ENCODE measurements around the gene RFX3. TPM values are rescaled to one million over a fixed set of nuclear protein-coding genes. Genes with fewer than 3 reads are reported as not detected.

Gene RFX3
- total and polyA plus RNA-seq, 2 of the 13 experiments (the other 11 are each of a cell fraction or from before 2014, with no cell fraction given), result 2.7 to 5.3 TPM

GRCh38 chr9:3342159-3342777 lies 183.5 kb downstream of the RFX3 start:
- in situ Hi-C loops (cut with HindIII; ENCODE audit: extremely low pct_ligation_motif_present, low pct_unique_long_range_greater_than_20kb) (no loop called here), intact Hi-C loops (cut with micrococcal nuclease; ENCODE audit: unreplicated experiment) (no loop called here)
- no peak for TF ChIP-seq NAIF1 (CRISPR knock-in tag; IDR thresholded peaks at IDR 0.05; ENCODE audit: borderline replicate concordance)
- no peak for TF ChIP-seq ZNF556 (CRISPR knock-in tag; IDR thresholded peaks at IDR 0.05; ENCODE audit: borderline replicate concordance)
- TF ChIP-seq, protein P1, sequence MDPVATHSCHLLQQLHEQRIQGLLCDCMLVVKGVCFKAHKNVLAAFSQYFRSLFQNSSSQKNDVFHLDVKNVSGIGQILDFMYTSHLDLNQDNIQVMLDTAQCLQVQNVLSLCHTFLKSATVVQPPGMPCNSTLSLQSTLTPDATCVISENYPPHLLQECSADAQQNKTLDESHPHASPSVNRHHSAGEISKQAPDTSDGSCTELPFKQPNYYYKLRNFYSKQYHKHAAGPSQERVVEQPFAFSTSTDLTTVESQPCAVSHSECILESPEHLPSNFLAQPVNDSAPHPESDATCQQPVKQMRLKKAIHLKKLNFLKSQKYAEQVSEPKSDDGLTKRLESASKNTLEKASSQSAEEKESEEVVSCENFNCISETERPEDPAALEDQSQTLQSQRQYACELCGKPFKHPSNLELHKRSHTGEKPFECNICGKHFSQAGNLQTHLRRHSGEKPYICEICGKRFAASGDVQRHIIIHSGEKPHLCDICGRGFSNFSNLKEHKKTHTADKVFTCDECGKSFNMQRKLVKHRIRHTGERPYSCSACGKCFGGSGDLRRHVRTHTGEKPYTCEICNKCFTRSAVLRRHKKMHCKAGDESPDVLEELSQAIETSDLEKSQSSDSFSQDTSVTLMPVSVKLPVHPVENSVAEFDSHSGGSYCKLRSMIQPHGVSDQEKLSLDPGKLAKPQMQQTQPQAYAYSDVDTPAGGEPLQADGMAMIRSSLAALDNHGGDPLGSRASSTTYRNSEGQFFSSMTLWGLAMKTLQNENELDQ (CRISPR knock-in tag; IDR thresholded peaks at IDR 0.05; ENCODE audit: borderline replicate concordance), result no peak
- no peak for TF ChIP-seq PAX8 (CRISPR knock-in tag; IDR thresholded peaks at IDR 0.05; ENCODE audit: borderline replicate concordance)
- no peak for TF ChIP-seq GPBP1L1 (CRISPR knock-in tag; IDR thresholded peaks at IDR 0.05)
- TF ChIP-seq RARA (CRISPR knock-in tag; IDR thresholded peaks at IDR 0.05), result no peak
- TF ChIP-seq HDAC2 (CRISPR knock-in tag; IDR thresholded peaks at IDR 0.05), result no peak
- ChIA-PET POLR2A (no interaction called here), CTCF (ENCODE audit: low intra/inter-chr PET ratio, low total read pairs) (no interaction called here)
- WGBS (ENCODE audit: low lambda C conversion rate), result 94% methylated on average over 2 of the region's 2 CpGs
- Histone ChIP-seq H3K9me3 (ENCODE audit: low read length) (no peaks in the 10 kb centered on the region), H2AFZ (ENCODE audit: low read length) (no peak overlapping the region), H3K4me1 (ENCODE audit: insufficient read depth, low read length) (peaks cover 25% of the 10 kb centered on the region), H3K9ac (ENCODE audit: insufficient read depth, low read depth, low read length) (no peak overlapping the region), H3K36me3 (replicated peaks in 1 of 2; ENCODE audit: control insufficient read depth in 1 of 2, insufficient read depth in 2 of 2, low read length in 2 of 2) (no peaks in the 10 kb centered on the region), H4K20me1 (ENCODE audit: insufficient read depth, low read length) (no peaks in the 10 kb centered on the region), H3K4me3 (replicated peaks in 1 of 3; ENCODE audit: insufficient read depth in 1 of 3, low read depth in 2 of 3, low read length in 3 of 3) (no peak overlapping the region), H3K27me3 (ENCODE audit: control insufficient read depth in 1 of 2, insufficient read depth in 2 of 2, low read length in 2 of 2) (no peaks in the 10 kb centered on the region), H3K27ac (ENCODE audit: extremely low read length, insufficient read depth, low read length) (no peak overlapping the region), H3K4me2 (ENCODE audit: low read depth, low read length) (no peak overlapping the region), H3K79me2 (ENCODE audit: insufficient read depth, low read length) (no peaks in the 10 kb centered on the region)
- ATAC-seq (no peak), FAIRE-seq (no peak), DNase-seq (ENCODE audit: low spot score) (no peak)
- BruUV-seq (replicated peaks), result no TSS peak

All from HepG2 (cell line).